Measurements from ENCODE around the gene ATXN7.
A peak's percentile ranks its signal among the peaks of the same experiment; 100 is the strongest.

Gene ATXN7

DNA sequence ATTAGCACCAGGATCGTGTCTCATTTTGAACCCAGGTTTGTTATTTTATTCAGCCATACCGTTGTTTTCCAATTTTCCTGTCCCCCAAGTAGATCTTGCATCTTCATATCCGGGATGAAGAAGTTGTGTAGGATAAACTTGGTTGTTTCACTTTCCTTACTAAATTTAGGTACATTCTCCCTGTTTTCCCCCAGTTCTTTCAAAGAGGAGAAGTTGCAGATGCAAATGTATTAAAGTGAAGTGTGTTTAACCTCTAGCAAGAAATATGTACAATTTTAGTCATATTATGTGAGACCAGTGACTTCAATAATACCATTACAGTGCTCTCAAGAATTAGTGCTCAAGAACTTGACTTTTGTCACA, 1.3 kb downstream of the ATXN7 start:
- DNase-seq (ENCODE audit: low spot score): no peak

DNA sequence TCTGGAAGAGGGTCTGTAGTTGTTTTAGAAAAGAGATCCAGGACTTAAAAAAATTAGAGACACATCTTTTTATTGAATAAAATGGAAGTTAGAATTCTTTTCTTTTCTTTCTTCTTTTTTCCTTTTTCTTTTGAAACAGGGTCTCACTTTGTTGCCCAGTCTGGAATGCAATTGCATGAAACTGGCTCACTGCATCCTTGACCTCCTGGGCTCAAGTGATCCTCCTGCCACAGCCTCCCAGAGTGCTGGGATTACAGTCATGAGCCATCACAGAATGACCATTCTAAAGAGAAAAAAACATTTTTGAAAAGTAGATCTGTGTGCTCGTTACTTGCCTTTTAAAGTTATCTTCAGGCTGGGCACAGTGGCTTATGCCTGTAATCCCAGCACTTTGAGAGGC, 3.6 kb downstream of the ATXN7 start:
- no peak for DNase-seq (ENCODE audit: low spot score)

DNA sequence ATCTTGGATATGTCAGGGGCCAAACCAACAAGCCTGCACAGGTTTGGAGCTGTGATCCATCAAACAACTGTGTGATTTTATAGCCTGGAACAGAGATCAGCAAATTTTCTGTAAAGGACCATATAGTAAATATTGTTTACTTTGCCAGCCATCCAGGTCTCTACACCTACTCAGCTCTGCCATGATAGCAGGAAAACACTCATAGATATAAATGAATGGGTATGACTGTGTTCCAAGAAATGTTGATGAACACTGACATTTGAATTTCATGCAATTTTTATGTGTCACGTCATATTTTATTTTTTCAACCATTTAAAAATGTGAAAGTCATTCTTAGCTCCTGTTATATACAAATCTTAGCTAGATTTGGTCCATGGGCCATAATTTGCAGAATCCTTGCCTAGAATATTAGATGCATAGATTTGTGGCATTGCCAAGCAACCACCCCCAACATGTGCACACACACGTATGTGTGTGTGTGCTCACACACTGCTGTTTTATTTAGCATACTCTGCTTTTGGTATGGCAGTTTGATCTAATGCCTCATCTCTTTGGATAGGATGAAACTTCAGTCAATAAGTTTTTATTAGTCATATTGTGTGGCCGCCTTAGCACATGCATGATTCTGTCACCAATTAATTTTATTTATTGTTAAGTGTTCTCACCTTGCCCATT, 6.4 kb downstream of the ATXN7 start:
- DNase-seq (ENCODE audit: low spot score): no peak

DNA sequence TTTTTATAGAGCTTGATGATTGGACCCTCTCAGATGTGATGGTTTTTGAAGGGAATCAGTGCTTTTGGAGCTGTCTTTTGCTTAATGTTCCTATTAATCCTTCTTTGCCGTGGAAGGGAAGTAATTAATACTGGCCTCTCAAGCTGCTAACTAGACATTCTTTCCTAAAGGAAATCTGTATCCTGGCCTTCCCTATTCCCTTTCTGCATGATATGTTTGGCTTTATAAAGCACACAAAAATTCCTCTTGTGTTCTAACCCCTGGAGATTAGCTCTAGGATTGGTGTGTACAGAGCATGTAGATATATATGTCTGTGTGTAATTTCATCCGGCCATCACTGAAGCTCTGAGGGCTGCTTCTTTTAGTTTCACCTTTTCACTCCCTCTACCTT, 6.9 kb downstream of the ATXN7 start:
- no peak for DNase-seq (ENCODE audit: low spot score)

DNA sequence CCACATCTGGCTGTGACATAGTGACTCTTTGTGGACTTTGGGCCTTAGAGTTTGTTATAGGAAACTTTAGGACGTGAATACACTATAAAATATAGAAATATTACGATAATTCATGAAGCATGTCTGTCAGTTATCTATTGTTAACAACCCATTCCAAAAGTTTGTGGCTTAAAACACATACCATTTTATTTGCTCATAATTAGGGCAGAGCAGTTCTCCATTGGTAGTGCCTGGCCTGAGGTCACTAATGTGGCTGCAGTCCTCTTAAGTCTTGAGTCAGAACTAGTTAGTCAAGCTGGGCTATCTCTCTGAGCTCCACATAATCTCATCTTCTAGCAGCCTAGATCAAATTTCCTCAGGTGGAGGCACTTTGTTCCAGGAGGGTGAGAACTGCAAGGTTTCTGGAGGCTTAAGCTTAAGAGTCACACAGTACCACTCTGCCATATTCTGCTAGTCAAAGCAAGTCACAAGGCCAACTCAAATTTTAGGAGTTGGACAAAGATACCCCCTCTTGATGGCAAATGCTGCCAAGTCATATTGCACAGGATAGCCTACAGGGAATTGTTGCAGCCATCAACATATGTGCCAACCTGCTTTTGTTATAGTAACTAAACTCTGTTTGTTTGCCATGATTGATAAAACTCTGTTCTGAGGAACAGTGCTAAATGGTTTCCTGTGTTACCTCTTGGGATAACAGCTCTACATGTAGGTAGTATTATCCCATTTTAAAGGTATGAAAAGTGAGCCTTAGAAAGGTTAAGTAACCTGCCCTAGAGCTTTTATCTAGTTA, 8.7 kb downstream of the ATXN7 start:
- peak; percentile 82 for DNase-seq (ENCODE audit: low spot score)

DNA sequence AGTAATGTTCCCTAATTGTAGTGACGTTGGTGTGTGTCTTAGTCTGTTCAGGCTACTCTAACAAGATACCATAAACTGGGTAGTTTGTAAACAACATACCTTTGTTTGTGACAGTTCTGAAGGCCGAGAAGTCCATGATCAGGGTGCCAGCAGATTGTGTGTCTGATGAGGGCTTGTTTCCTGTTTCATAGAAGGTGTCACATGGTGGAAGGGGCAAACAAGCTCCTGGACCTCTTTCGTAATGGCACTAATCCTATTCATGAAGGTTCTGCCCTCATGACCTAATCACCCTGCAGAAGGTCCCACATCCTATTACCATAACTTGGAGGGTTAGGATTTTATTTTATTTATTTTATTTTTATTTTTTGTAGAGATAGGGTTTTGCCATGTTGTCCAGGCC, 11.1 kb downstream of the ATXN7 start:
- no peak for DNase-seq (ENCODE audit: low spot score)

DNA sequence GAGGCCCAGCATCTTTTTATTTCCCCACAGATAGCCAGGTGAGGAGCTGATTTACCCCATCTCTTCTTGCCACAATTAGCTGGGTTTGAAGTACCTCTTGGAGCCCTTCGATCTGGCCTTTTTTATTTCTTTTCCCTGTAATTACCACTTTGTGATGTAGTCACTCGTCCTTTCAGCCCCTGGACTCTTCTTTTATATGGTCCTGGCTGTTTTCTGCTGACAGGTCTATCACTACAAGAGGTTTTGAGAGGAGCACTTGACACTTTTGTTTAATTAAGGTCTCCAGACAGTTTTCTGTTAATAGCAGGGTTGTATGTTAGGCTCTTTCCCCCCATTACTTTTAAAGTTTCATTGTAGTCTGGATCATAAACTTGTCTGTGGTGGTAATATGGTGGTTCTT, 11.8 kb downstream of the ATXN7 start:
- no peak for DNase-seq (ENCODE audit: low spot score)

DNA sequence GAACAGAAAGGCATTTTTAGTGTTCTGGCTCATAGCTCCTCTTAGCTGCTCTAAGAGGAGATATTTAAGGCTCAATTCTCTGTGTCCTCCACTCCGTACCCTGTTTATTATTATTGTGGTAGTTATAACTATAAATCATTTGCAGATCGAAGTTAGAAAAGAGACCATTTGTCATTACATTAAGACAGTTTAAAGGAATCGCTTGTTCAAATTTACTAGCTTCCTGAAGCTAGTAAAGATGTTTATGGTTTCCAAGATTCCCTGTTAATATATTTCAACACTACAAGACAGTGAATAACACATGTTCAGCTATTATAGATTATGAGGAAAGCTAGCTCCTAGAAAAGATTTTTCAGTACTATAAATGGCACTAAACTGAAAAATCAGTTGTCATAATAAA, 12.6 kb downstream of the ATXN7 start:
- no peak for DNase-seq (ENCODE audit: low spot score)

DNA sequence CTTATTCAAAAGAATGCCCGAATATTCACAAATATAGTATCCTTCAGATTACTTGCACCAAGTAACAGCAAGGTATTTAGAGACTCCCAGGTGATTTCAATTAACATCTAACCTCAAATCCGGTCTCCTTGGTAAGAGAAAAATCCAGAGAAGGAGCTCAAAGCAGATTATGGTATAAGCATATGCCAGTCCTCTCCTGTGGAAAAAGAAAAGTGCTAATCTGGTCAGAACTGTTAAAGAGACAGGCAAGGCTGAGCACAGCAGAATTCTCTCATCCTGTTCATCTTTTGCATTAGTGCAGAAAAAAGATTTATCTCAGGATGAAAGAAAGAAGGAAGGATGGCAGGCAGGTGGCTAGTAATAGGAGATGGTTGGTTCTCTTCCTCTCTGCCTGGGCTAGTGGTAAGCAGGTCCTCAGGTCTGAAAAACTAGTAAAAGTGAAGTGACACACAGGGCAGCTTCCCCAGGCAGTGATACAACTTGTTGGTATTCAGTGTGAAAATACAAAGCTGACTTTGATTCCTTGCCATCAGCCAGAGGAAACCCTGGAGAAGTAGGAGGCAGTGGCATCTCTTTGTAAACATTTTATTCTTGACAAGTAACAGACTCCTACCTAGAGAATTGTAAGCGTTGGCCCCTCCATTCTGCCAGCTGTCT, 14.2 kb downstream of the ATXN7 start:
- peak; percentile 28 for DNase-seq (ENCODE audit: low spot score)

DNA sequence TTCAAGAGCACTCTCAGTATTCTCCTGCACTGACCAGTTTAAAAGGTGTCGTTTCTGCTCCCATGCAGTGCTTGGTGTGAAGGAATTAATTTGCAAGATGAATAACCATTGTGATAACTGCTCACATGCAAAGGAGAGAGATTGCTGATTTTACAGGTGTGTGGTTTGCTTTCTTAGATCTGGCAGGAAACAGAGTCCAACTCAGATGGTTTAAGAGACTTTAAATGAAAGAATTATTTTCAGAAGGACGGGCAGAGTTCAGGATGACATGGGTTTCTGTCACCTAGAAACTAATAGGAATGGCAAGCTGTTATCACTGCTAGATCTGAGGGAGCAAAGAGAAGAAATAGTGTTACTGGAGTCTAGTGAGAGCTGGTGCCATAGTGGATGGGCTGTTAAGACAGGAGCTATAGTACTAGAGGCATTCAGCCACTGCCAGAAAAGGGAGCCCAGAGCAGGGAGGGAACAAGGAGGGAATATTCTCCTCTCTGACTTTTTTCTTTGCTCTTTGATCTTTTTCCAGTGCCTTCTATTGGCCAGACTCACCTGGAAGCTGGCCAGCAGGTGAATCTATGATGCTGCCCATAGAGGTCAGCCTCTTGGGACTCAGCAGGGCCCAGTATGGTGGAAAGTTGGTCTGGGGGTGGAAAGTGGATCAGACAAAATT, 14.9 kb downstream of the ATXN7 start:
- DNase-seq (ENCODE audit: low spot score): no peak

DNA sequence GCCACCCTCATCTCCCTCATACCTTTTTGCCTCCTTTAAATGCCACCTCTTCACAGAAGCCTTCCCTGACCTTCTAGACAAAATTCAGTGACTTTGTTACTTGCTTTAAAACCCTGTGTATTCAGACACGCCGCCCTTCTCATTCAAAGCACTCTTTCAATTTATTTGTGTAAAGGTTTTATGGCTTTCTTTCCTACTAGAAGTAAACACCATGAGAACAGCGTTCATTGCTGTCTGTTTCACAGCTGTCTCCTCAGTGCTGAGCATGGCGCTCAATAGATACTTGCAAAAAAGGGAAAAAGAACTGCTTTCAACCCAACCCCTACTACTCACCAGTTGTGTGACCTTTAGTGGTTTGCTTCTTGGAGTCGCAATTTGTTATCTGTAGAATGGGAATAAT, 17.0 kb downstream of the ATXN7 start:
- no peak for DNase-seq (ENCODE audit: low spot score)

DNA sequence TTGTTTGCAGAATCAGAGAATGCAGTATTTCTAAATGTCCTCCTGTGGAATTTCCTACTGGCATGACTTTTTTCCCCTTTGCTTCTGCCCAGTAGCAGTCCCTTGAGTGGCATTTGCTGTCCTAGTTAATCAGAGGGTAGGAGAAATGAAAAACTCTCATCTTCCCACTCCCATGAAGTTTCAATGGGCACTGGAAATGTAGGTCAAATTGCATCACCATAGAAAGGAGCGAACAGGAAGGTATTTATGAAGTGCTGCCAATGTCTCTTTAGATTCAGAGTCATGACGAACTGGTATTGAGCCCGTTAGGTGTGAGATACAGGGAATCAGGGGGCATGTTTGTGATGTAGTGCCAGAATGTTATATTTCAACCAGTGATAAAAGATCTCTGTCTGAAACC, 23.2 kb downstream of the ATXN7 start:
- no peak for DNase-seq (ENCODE audit: low spot score)

DNA sequence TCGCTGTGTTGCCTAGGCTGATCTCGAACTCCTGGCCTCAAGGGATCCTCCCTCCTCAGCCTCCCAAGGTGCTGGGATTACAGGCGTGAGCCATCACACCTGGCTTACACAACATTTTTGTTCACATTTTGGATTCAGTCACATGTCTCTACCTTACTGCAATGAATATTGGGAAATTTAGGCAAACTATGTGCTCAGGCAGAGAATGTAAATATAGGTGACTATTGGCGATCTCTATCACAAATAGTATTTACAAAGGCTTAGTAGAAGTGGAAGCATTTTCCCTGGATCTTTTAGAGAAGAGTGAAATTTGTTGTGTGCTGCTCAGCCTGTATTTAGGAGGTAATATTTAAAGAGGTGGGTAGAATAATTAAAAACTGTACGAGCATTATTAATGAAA, 27.9 kb downstream of the ATXN7 start:
- no peak for DNase-seq (ENCODE audit: low spot score)

DNA sequence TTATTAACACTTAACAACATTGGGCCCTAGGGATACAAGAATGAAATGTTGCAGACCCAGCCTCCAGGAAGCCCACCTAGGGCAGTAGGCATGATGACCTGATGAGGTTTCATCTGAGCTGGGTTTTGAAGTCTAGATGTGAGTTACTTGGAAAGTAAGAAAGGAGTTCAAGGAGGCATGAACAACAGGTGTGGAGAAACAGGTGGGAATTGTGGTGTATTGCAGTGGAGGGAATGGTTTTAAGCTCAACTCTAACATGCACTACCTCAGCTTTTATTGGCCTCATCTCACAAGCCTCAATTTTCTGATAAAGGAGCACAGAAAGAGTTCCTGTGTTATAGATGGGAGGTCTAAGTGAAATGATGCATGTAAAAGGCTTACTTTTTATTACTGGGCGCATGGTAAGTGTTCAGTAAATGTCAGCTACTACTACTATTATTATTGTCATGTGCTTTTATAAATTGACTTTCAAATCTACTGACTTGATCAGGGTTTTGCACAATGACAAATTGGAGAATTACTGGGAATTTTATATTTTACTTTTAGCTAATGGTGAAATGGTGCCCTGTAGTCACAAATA, 29.2 kb downstream of the ATXN7 start:
- no peak for DNase-seq (ENCODE audit: low spot score)

DNA sequence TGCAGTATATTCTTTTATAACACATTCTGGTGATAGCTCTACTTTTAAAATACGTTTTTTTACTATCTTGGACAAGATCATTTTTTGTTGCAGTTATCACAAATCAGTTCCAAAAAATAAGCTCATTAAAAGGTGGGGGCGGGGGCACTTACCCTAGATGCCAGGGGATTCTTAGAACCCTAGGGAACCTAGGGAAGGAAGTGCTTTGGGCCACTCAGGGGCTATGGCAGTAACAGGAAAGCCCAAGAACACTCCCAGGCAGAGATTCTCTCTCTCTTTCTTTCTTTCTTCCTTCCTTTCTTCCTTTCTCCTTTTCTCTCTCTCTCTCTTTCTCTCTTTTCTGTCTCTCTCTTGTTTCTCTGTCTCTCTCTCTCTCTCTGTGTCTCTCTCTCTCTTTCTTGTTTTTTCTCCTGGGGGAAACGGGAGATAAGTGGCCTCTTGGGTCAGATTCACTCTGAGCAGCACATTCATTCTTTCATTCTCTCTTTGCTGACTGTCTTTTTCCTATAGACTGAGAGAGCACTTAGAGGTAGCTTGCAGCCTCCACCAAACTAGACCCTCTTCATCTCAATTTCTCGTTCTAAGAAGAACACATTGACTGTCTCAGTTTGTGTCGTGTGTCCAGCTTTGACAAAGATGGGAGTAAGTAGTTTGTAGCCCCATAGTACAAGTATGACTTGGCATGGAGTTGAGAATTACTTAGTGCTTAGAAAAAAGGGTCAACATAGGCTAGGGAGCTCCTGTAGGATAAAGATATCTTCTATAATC, 31.9 kb downstream of the ATXN7 start:
- DNase-seq (ENCODE audit: low spot score): no peak

DNA sequence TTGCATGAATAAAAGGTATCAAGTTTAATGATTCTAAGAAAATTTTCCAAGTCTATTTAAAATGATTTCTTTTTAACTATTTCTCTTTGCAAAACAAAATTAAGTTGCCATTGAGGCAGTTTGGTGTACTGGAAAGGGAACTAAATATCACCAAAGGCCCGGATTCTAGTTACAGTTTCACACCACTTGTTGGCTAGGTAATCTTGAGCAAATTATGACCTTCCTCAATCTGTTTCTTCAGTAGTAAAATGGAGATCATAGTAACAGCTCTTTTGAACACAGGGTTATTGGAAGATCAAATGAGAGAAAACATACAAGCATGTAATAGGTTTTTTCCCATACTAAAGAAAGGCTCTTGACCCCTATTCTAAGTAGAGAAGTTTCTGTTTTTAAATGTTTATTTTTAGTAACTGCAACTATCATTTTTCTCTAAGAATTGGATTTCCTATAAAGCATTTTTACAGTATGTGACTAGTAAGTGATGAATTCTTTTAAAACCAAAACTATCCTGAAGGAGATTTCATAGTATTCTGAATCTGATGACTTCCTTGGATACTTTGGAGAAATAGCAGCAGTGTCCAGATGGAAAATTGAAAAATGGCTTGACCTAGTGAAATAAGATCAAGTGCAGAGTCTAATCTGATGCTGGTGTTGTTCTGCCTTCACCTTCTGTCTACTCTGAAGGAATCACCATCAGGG, 32.8 kb downstream of the ATXN7 start:
- DNase-seq (ENCODE audit: low spot score): no peak

DNA sequence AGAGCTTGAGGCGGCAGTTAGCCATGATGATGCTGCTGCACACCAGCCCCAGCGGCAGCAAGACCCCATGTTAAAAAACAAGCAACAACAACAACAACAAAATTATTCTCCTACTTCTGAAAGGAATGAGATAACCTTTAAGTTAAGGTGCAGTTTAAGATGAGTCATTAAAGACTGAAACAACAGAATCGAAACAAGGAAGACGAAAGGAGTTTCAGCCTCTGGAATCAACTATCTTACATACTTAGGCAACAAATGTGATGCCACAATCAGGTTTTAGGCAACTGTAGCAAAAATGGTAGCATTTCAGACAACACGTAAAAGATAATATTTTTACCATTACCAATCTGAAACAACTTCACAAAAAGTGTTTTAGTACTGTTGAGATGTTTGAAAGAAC, 36.3 kb downstream of the ATXN7 start:
- DNase-seq (ENCODE audit: low spot score): no peak

DNA sequence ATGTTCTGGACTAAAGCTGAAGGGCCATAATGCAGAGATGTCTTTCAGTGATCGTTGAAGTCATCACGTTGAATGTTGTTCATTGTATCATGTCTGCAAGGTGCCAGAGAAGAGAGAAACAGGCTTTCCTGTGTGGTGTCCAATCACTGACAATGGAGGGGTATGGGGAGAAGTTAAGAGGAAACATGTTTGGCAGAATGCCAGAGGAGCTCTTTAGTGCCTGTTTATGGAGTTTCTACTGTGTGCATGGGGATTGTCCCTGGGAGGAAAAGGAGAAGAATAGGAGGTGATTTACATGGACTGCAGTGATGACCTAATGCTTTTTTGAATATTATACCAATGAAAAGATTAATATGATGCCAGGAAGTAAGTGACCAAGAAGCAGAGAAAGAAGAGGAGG, 36.8 kb downstream of the ATXN7 start:
- DNase-seq (ENCODE audit: low spot score): no peak

DNA sequence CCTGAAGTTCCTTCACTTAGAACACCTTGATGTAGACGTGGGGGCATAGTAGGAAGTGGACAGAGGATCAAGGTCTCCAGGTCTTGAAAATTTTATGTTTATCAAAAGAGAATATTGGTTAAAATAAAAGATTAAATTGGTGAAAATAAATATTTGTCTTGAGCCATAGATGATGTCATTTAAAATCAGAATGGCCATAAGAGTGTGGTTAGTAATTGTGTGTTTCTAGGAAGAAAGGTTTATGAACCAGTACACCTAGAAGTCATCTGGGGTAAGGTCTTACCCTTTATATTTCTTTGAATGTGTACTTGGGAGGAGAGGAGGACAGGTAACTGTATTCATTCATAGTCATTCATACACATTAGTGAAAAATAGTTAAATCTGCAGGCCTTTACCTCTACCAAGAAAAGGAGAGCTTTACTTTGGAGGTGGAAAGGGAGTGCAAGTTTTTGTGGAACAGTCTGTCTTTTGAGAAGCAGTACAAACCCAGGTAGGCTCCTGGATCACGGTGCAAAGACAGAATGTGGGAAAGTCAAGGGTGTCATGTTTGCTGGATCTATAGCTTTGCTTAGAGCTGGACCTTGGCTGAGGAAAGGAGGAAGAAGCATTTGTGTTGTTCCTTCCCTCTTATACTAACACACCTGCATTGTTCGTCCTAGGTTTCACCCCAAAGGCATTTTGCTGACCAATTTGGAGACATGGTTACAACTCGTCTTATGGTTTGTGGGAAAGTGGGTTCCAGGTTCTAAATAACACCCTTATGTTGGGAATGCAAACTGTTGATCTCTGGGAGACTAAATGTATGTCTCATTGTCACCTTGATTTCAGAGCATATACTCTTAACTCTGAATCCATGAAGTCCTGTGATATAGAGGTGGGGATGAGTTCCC, 42.3 kb downstream of the ATXN7 start:
- DNase-seq (ENCODE audit: low spot score): no peak

DNA sequence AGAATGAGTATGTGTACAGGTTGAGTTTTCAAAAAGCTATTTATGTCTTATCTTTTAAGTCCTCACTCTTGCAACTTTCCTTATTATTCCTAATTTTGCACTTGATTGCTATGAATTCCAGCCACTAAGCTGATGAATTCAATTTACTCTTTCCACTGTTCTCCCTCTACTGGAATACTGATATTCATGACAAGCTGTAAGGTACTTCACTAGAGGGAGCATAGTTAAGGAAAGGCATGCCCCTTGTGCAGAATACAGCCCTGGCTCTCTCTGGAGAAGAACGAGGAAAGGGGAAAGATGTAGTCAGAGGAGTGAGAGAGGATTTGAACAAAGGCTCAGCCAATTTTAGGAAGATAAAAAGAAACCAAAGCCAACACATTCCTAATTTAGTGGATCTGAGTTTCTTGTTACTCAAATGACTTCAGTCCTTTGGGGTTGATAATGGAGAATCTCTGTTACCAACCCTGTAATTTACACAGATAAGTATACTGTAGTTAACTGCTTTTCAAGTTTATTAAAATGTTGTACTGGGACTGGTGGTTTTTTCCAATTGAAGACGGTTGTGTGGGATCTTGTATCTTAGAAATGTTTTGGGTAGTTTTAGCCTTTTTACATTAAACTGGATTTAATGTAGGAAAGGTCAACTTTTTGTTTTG, 44.5 kb downstream of the ATXN7 start:
- no peak for DNase-seq (ENCODE audit: low spot score)
